GM21528 (cell line): ENCODE measurements around the gene ABCA8.
"Not testable (repeated sequence)": the region's sequence is repeated elsewhere in the genome, so short reads cannot be mapped to it uniquely, and the experiment has no call there.

Source experiments
- ATAC-seq: cut with Tn5 transposase; IDR thresholded peaks from one replicate; pipeline ENCODE4 v1.9.1; 2021; ENCODE audit warnings: mild to moderate bottlenecking, moderate library complexity; ENCODE audit not compliant: unreplicated experiment, low FRiP score

Gene ABCA8, protein sequence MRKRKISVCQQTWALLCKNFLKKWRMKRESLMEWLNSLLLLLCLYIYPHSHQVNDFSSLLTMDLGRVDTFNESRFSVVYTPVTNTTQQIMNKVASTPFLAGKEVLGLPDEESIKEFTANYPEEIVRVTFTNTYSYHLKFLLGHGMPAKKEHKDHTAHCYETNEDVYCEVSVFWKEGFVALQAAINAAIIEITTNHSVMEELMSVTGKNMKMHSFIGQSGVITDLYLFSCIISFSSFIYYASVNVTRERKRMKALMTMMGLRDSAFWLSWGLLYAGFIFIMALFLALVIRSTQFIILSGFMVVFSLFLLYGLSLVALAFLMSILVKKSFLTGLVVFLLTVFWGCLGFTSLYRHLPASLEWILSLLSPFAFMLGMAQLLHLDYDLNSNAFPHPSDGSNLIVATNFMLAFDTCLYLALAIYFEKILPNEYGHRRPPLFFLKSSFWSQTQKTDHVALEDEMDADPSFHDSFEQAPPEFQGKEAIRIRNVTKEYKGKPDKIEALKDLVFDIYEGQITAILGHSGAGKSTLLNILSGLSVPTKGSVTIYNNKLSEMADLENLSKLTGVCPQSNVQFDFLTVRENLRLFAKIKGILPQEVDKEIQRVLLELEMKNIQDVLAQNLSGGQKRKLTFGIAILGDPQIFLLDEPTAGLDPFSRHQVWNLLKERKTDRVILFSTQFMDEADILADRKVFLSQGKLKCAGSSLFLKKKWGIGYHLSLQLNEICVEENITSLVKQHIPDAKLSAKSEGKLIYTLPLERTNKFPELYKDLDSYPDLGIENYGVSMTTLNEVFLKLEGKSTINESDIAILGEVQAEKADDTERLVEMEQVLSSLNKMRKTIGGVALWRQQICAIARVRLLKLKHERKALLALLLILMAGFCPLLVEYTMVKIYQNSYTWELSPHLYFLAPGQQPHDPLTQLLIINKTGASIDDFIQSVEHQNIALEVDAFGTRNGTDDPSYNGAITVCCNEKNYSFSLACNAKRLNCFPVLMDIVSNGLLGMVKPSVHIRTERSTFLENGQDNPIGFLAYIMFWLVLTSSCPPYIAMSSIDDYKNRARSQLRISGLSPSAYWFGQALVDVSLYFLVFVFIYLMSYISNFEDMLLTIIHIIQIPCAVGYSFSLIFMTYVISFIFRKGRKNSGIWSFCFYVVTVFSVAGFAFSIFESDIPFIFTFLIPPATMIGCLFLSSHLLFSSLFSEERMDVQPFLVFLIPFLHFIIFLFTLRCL (N-terminal part only)

DNA sequence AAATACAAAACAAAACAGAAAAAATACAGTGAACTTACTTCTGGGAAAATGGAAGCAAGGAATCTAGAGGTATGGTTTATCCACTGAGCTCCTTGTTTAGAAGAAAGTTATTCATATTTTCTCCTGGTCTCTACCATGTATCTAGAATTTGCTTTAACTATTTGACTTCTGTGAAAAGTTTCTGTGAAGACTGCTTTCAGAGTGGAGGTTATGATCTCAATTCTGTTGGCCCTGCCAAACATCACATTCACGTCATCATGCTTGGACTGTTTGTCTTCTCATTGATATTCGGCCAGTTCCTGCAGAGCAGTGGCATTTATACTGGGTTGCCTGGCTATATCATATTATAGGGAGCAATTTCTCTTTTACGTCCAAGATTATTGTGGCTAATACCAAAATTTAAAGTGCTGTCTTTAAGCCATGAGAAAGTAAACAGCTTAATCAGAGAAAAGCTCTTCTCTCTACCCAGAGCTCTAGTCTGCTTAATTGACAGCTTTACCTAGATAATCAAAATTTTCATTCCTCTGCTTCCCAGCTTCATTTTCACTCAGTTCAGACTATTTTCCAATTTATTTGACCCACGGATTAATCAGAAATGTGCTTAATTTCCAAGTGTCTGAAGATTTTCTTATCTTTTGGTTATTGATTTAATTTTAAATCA, at the start of gene ABCA8:
Gene ABCA8 (minus strand): TSS at position 212 of the 661 bp plus-strand sequence. CDS start 13,358 bp downstream, outside the sequence.
- no peak for ATAC-seq

DNA sequence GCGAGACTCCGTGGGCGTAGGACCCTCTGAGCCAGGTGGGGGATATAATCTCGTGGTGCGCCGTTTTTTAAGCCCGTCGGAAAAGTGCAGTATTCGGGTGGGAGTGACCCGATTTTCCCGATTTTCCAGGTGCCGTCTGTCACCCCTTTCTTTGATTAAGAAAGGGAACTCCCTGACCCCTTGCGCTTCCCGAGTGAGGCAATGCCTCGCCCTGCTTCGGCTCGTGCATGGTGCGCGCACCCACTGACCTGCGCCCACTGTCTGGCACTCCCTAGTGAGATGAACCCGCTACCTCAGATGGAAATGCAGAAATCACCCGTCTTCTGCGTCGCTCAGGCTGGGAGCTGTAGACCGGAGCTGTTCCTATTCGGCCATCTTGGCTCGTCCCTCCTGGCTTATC, 49.6 kb upstream of the ABCA8 start:
- ATAC-seq: not testable (repeated sequence)

DNA sequence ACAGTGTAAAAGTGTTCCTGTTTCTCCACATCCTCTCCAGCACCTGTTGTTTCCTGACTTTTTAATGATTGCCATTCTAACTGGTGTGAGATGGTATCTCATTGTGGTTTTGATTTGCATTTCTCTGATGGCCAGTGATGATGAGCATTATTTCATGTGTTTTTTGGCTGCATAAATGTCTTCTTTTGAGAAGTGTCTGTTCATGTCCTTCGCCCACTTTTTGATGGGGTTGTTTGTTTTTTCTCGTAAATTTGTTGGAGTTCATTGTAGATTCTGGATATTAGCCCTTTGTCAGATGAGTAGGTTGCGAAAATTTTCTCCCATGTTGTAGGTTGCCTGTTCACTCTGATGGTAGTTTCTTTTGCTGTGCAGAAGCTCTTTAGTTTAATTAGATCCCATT, 44.6 kb upstream of the ABCA8 start:
- not testable (repeated sequence) for ATAC-seq

DNA sequence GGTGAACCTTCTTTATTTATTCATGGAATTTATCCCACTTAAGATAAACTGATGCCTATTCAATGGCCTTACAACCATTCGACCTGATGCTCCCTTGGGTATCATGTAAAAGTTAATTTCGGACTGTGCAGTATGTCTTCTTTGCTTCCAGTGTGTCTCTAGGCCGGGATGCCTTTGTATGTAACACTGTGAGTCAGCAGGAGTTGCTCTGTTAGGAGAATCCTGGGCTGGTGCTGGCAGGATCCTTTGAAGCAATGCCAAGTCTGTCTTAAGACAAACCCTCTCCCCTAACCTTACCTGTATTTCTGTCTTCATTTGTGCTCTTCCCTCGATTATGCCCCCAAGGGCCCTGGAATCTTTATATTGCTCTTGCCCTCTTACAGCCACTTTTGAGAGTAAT, 37.9 kb upstream of the ABCA8 start:
- no peak for ATAC-seq

DNA sequence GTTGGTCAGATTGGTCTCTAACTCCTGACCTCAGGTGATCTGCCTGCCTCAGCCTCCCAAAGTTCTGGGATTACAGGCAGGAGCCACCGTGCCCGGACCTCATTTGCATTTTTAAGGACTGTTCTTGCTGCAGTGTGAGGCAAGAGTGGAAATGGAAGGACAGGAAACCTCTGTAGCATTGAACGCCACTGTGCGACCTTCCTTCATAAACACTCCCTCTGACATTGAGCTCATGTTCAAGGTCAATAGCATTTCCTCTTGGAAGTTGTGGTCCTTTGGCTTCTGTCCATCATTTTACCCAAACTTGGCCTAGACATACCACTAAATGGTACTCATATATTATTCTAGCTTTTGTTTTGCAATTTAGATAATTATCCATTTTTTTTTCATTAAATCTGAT, 32.8 kb upstream of the ABCA8 start:
- no peak for ATAC-seq

DNA sequence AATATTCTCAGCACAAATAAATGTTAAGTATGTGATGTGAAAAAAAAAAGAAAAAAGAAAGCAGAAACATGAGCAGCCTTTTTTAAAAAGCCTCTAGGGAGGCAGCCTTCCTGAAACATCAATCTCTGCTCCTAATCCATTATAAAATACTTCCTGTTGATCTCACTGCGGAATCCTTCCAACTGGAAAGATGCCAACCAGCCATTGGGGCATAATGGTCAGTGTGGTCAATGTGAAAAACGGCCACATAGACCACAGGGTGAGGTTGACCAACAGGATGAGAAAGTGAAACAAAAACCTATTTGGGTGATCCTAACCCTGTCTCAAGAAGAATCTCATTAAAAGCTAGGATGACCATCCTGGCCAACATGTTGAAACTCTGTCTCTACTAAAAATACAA, 26.1 kb upstream of the ABCA8 start:
- no peak for ATAC-seq

DNA sequence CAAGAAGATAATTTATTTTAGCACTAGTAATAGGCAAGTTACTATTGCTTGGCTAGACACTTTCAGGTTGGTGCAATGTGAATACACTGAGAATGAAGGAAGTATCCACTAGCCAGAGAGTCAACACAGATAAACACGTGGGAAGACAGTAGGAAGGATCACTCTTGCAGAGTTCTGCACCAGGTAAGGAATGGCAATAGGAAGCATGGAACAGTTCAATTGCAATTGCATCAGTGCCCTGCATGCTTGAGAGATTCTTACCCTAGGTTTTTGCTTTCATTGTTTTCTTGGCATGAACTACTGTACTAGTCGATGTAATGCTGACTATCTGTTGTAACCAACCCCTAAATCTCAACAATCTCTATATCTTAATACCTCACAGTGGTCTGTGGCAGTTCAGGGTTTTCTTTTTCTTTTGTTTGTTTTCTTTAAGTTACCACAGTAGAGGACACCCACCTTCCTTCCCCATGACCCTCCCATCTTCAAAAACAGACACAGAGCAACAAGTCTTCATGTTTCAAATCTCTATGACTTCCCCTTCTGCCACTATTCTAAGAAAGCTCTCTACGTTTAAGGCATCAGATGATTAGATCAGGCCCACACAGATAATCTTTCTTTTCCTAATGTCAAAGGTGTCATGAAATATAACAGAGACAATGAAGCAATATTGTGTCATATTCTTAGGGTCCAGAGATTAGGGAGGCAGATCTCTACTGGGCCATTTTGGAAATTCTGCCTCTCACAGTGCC, 18.1 kb upstream of the ABCA8 start:
- no peak for ATAC-seq

DNA sequence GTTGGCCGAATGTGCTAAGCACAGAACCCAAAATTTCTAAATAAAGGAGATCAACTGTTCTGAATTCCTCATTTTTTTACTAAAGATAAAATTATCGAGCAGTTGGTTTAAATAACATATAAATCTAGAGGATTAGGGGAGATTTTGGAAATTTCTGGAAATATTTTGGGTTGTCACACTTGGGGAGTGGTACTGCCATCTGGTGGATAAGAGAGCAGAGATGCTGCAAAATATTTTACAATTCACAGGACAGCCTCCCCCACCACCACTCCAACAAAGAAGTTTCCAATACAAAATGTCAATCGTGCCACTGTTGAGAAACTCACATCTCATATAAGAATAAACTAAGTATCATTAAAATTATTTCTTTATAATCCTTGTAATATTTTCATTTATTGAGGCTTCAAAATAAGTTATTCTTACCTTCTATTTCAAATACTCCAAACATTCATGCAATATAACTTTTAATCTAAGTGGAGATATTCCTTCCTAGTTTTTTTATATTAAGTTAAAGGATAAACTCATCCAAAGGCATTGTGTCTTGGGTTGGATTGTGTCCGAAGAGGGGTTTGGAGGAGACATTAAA, 17.0 kb upstream of the ABCA8 start:
- no peak for ATAC-seq

DNA sequence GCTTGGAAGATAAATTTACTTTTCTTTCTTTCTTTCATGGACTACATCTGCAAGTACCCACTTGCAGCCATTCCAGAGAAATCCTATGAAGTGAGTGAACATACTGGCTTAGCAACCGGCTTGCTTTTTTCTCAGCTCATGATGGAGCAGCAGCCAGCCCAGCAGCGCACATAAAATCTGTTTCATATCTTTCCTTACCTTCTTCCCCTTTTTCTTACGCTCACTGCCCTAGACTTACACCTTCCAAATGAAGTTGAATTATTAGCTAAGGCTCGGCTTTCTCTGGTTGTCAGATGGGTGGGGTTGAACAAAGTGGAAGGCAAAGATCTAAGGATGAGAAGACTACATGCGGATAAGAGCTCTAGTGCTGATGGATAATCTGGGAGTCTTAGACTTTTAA, 13.9 kb upstream of the ABCA8 start:
- ATAC-seq: no peak

DNA sequence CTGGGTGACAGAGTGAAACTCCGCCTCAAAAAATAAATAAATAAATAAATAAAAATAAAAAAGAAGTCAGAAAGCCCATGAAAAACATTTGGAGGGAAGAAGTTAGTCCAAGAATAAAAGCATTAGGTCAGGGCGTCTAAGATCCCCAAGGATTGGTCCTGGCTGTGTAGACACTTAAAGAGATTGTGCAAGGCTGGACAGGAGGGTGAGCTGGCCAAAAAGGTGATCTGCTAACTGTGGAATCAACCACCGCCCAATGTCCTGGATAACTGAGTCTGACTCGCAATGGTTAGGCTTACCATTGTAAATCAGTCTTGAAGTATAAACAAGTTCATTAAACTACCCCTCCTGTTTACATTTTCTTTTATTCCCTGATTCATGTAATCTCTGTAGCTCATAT, 8.8 kb upstream of the ABCA8 start:
- ATAC-seq: no peak

DNA sequence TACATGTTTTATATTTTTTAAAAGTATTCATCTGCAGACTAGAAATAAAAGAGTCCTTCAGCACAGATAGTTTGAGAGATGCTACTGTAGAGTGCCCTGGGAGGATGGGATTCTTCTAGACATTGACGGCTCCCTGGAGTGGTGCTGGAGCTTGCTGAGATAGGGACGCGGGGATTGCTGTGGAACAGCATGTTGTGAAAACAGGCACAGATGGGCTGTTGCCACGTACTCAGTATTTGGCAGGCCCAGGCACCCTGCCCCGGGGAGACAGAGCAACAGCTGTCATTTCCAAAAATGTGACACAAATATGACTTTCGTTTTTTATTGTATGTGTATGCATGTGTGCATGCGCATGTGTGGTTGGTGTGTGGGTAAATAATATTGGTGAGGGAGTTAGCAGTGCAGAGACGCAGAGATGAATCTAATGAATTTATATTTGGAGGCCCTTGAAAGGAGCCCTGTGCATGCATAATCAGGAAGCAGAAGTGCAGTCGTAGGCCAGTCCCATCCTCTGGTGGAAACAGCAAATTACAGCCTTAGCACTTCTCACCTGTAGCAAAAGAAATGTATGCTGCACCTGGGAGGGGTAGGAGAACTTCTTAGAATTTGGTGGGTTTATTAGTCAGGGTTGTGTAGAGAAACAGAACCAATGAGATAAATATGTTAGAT, 6.2 kb upstream of the ABCA8 start:
- no peak for ATAC-seq

DNA sequence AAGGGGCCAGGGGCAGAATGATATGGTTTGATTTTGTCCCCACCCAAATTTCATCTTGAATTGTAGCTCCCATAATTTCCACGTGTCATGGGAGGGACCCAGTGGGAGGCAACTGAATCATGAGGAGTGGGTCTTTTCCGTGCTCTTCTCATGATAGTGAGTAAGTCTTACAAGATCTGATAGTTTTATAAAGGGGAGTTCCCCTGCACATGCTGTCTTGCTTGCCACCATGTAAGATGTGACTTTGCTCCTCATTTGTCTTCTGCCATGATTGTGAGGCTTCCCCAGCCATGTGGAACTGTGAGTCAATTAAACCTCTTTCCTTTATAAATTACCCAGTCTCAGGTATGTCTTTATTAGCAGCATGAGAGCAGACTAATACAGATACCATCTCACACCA, 3.9 kb upstream of the ABCA8 start:
- not testable (repeated sequence) for ATAC-seq

DNA sequence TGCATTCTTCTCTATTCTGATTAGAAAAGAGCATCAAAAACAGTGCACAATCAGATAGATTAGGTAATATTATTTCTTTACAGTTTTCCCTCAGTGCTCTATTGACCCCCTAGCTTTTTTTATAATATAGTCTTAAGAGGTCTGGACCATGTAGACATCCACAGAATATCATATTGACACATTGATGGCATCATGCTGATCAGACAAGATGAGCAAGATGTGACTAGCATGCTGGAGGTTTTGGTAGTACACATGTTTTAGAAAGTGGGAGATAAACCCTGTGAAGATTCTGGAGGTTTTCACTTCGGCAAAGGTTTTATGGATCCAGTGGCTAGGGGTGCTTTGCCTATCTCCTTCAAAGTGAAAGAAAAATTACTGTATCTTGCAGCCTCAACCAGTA, 2.8 kb upstream of the ABCA8 start:
- ATAC-seq: no peak

DNA sequence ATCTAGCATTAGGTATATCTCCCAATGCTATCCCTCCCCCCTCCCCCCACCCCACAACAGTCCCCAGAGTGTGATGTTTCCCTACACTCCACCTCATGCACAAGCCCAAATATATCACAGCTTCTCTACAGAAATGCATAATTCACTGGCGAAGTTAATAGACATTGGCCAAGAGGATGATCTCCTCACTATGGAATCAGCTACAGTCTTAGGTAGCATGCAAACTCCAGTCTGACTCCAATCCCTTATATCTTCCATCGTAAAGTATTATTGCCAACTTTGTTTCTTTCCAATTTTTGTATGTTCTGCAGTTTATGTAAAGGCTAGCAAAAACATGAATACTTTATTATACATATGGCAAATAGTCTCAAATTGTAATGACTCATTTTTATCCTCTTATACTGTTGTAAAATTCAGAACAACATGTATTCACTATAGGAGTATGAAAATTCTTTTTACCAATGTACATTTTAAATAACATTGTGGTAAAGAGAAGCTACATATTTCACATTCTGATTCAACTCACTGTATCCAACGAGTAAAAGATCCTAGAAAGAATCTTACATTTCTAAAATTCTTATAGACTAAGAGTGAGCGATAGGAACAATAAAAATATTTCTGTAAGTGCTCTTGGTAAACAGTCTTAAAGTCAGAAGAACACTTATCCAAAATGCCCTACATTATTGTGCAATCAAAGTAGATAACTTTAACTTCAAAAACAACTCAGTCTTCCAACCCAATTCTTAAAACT, 871 bp downstream of the ABCA8 start:
- no peak for ATAC-seq

DNA sequence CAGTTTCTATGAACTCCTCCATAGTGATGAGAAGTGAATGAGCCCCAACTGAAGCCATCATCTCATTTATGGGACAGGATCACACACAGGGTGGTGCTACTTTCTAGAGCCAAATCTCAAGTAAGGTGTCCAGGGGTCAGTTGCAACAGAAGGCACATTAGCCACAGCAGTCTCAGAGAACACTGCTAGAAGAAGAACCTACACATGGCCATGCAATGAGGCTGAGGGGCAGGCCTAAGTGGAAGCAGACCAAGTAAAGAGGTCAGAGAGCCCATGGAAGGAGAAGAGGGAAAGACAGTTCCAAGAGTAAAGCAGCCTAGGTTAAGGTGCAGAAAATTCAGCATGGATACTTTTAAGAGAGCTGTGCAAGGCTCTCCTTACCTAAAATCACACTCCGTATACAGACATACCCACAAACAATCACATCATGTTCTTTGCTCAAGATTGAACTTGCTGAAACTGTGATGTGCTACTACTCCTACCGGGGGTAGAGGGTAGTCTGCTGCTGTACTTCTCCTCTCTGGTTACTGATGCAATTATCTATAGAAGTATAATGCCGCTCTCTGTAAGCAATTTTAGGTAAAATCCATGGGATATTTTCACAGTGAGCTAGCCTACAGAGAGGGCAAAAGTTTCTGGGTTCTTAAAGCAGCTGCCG, 1.7 kb downstream of the ABCA8 start:
- ATAC-seq: no peak

DNA sequence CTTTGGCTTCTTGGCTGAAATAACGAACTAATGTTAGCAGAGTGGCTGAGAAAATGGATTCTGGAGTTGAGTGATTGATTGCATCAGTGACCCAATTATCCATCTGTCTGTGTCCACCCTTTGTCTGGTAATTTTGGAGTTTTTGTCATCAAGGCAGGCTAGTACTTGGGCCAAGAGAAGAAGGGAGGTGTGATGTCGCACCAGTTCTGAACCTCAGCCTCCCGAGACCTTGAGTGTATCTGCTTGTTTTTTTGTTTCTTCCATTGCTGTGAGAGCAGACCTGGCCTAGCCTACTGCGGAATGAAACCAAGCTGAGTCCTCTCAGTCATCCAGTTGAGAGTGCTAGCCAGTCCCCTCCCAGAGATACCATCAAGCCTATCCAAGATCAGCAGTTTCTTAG, 4.5 kb downstream of the ABCA8 start:
- no peak for ATAC-seq

DNA sequence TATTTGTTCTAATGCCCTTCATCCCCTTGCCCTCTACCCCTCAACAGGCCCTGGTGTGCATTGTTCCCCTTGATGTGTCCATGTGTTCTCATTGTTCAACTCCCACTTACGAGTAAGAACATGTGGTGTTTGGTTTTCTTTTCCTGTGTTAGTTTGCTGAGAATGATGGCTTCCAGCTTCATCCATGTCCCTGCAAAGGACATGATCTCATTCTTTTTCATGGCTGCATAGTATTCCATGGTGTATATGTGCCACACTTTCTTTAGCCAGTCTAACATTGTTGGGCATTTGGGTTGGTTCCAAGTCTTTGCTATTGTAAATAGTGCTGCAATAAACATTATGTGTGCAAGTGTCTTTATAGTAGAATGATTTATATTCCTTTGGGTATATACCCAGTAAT, 7.3 kb downstream of the ABCA8 start:
- ATAC-seq: not testable (repeated sequence)
